GM12878 (cell line): ENCODE data around the gene KRTAP10-10.

Source experiments
- BACH1 ChIP-seq: fragments of 450-650 bp; IDR thresholded peaks from 2 replicates; pipeline ENCODE4 v1.6.1; 2017; ENCODE audit warnings: mild to moderate bottlenecking, borderline replicate concordance
- CTCF ChIP-seq, 3 experiments: IDR thresholded peaks in 2 of 3; conservative IDR thresholded peaks in 1 of 3; 2 replicates each; pipeline ENCODE4 v1.5.1; 2011; ENCODE audit warnings: low read depth in 3 of 3, low read length in 3 of 3, mild to moderate bottlenecking in 3 of 3, control low read depth in 2 of 3, moderate library complexity in 2 of 3, inconsistent platforms in 1 of 3, mixed read lengths in 1 of 3; ENCODE audit not compliant: control insufficient read depth in 2 of 3, insufficient read depth in 1 of 3; ENCODE audit errors: extremely low read depth in 1 of 3
- SREBF2 ChIP-seq: IDR thresholded peaks from 2 replicates; pipeline ENCODE4 v1.6.1; 2012; ENCODE audit warnings: mild to moderate bottlenecking, low read length
- TCF12 ChIP-seq: IDR thresholded peaks from 2 replicates; pipeline ENCODE4 v1.6.1; 2011; ENCODE audit warnings: low read depth, mild to moderate bottlenecking, low read length
- ZNF24 ChIP-seq: fragments of 450-650 bp; IDR thresholded peaks from 2 replicates; pipeline ENCODE4 v1.6.1; 2017; ENCODE audit warnings: antibody characterized with exemption, mild to moderate bottlenecking

GRCh38 chr21:44644878-44645277 is 7.7 kb downstream of the KRTAP10-10 start:
- TF ChIP-seq BACH1 (no peak), ZNF24 (no peak), CTCF (IDR thresholded peaks at IDR 0.05 in 2 of 3, conservative IDR thresholded peaks at IDR 0.05 in 1 of 3; ENCODE audit: control insufficient read depth in 2 of 3, extremely low read depth in 1 of 3, insufficient read depth in 1 of 3, low read depth in 3 of 3, low read length in 3 of 3) (no peak), SREBF2 (no peak), TCF12 (no peak)
